ENCODE measurements around the gene KRTAP20-3. TPM values are rescaled to one million over a fixed set of nuclear protein-coding genes. Genes with fewer than 3 reads are reported as not detected.

Gene KRTAP20-3
- total RNA-seq, 4 donors from 2014 or later = not detected

Small RNA genes lying within 50 kb of the gene (small RNA-seq; reads per million reads assigned to genes)
- gene KRTAP20-1 = 0 reads per million in 4 donors
- 0 reads per million in 4 donors for gene KRTAP20-3
- gene KRTAP20-4 = 0 reads per million in 4 donors
- gene KRTAP22-1 = 0 reads per million in 4 donors

Other genes with a start within 250 kb of the KRTAP20-3 start
- not detected for gene KRTAP13-1, start 246.8 kb upstream of the KRTAP20-3 start, total RNA-seq
- gene KRTAP13-3, start 216.9 kb upstream of the KRTAP20-3 start, total RNA-seq = not detected
- gene KRTAP13-4, start 212.6 kb upstream of the KRTAP20-3 start, total RNA-seq = not detected
- not detected for gene KRTAP15-1, start 202.6 kb upstream of the KRTAP20-3 start, total RNA-seq
- not detected for gene KRTAP19-1, start 162.5 kb upstream of the KRTAP20-3 start, total RNA-seq
- not detected for gene KRTAP19-2, start 155.4 kb upstream of the KRTAP20-3 start, total RNA-seq
- gene KRTAP19-3, start 150.9 kb upstream of the KRTAP20-3 start, total RNA-seq = 1 to 10 TPM in 1 of 4 donors, not detected in 3; 1.7 TPM
- not detected for gene KRTAP19-4, start 145.7 kb upstream of the KRTAP20-3 start, total RNA-seq
- not detected for gene KRTAP19-5, start 140.7 kb upstream of the KRTAP20-3 start, total RNA-seq
- not detected for gene KRTAP19-6, start 101.0 kb upstream of the KRTAP20-3 start, total RNA-seq
- gene KRTAP19-7, start 81.5 kb upstream of the KRTAP20-3 start, total RNA-seq = not detected
- gene KRTAP22-2, start 52.5 kb upstream of the KRTAP20-3 start, total RNA-seq = not detected
- gene KRTAP6-3, start 50.4 kb upstream of the KRTAP20-3 start, total RNA-seq = not detected
- not detected for gene KRTAP6-2, start 44.0 kb upstream of the KRTAP20-3 start, total RNA-seq
- gene KRTAP22-1, start 41.8 kb upstream of the KRTAP20-3 start, total RNA-seq = not detected
- gene KRTAP6-1, start 28.9 kb upstream of the KRTAP20-3 start, total RNA-seq = not detected
- gene KRTAP20-1, start 26.4 kb upstream of the KRTAP20-3 start, total RNA-seq = not detected
- gene KRTAP20-4, start 22.2 kb upstream of the KRTAP20-3 start, total RNA-seq = not detected
- gene KRTAP20-2, start 7.7 kb upstream of the KRTAP20-3 start, total RNA-seq = not detected
- not detected for gene KRTAP21-3, start 75.9 kb downstream of the KRTAP20-3 start, total RNA-seq
- not detected for gene KRTAP21-2, start 104.4 kb downstream of the KRTAP20-3 start, total RNA-seq
- gene KRTAP21-1, start 112.6 kb downstream of the KRTAP20-3 start, total RNA-seq = not detected
- gene KRTAP8-1, start 170.4 kb downstream of the KRTAP20-3 start, total RNA-seq = not detected
- not detected for gene KRTAP7-1, start 186.9 kb downstream of the KRTAP20-3 start, total RNA-seq
- not detected for gene KRTAP11-1, start 238.7 kb downstream of the KRTAP20-3 start, total RNA-seq